ENCODE data around the gene CDK5R2.

DNA sequence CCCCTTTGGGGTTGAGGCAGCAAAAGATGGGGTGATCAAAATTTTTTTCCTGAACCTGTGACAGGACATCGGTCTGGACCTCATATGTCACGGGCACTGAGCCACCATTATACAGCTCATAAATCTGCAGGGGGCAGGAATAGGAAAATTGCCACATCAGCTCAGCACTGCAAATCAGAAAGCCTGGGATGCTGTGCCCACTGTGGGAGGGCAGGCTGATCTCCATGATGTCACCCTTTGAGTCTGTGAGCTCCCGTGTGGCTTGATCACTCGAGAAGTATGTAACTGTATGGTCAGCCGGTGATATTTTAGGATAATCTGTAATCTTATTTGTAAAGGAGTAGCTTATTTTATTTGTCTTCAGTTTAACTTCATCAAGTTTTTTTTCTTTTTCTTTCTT lies 51.4 kb downstream of the CDK5R2 start:
- no peak for TF ChIP-seq YY1 (IDR thresholded peaks at IDR 0.05; ENCODE audit: insufficient read depth, insufficient read length)
- TF ChIP-seq SUZ12 (IDR thresholded peaks at IDR 0.05; ENCODE audit: extremely low read depth, insufficient read depth, insufficient read length) = no peak
- TF ChIP-seq ZNF274 (IDR thresholded peaks at IDR 0.05; ENCODE audit: low read depth, low read length) = no peak
